Measurements from ENCODE around the gene RNFT2. TPM values are rescaled to one million over a fixed set of nuclear protein-coding genes. Genes with fewer than 3 reads are reported as not detected.

The RNFT2 gene
- total RNA-seq, 1 experiment from 2014 or later, result 27.7 TPM

DNA sequence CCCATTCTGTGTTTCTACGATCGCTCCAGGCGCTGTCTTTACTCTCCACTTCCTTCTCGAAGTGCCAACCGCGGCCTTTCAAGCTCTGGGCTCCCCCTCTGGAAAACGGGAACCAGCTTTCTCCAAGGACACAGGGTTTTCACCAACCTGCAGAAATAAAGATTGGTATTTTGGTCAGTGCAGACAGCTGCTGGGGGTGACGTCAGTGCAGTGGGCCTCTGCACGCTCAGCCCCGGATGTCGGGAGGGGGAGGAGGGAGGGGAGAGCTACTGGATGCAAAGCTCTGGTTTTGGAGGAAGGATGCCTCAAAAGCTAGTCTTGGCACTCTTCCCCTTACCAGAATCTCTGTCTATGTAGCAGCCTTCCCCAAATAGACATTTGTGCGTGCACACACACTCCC is 123.2 kb downstream of the RNFT2 start:
- TF ChIP-seq, protein P1, sequence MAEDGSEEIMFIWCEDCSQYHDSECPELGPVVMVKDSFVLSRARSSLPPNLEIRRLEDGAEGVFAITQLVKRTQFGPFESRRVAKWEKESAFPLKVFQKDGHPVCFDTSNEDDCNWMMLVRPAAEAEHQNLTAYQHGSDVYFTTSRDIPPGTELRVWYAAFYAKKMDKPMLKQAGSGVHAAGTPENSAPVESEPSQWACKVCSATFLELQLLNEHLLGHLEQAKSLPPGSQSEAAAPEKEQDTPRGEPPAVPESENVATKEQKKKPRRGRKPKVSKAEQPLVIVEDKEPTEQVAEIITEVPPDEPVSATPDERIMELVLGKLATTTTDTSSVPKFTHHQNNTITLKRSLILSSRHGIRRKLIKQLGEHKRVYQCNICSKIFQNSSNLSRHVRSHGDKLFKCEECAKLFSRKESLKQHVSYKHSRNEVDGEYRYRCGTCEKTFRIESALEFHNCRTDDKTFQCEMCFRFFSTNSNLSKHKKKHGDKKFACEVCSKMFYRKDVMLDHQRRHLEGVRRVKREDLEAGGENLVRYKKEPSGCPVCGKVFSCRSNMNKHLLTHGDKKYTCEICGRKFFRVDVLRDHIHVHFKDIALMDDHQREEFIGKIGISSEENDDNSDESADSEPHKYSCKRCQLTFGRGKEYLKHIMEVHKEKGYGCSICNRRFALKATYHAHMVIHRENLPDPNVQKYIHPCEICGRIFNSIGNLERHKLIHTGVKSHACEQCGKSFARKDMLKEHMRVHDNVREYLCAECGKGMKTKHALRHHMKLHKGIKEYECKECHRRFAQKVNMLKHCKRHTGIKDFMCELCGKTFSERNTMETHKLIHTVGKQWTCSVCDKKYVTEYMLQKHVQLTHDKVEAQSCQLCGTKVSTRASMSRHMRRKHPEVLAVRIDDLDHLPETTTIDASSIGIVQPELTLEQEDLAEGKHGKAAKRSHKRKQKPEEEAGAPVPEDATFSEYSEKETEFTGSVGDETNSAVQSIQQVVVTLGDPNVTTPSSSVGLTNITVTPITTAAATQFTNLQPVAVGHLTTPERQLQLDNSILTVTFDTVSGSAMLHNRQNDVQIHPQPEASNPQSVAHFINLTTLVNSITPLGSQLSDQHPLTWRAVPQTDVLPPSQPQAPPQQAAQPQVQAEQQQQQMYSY (CRISPR knock-in tag; IDR thresholded peaks at IDR 0.05), result no peak
- no peak for TF ChIP-seq PRRX2 (CRISPR knock-in tag; IDR thresholded peaks at IDR 0.05)
- TF ChIP-seq, protein P2, sequence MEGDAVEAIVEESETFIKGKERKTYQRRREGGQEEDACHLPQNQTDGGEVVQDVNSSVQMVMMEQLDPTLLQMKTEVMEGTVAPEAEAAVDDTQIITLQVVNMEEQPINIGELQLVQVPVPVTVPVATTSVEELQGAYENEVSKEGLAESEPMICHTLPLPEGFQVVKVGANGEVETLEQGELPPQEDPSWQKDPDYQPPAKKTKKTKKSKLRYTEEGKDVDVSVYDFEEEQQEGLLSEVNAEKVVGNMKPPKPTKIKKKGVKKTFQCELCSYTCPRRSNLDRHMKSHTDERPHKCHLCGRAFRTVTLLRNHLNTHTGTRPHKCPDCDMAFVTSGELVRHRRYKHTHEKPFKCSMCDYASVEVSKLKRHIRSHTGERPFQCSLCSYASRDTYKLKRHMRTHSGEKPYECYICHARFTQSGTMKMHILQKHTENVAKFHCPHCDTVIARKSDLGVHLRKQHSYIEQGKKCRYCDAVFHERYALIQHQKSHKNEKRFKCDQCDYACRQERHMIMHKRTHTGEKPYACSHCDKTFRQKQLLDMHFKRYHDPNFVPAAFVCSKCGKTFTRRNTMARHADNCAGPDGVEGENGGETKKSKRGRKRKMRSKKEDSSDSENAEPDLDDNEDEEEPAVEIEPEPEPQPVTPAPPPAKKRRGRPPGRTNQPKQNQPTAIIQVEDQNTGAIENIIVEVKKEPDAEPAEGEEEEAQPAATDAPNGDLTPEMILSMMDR (IDR thresholded peaks at IDR 0.05), result no peak
- no peak for TF ChIP-seq NFYB (CRISPR knock-in tag; conservative IDR thresholded peaks at IDR 0.05; ENCODE audit: low read depth)
- TF ChIP-seq, protein P3, sequence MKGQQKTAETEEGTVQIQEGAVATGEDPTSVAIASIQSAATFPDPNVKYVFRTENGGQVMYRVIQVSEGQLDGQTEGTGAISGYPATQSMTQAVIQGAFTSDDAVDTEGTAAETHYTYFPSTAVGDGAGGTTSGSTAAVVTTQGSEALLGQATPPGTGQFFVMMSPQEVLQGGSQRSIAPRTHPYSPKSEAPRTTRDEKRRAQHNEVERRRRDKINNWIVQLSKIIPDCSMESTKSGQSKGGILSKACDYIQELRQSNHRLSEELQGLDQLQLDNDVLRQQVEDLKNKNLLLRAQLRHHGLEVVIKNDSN (CRISPR knock-in tag; IDR thresholded peaks at IDR 0.05), result no peak
- no peak for TF ChIP-seq GTF2I (CRISPR knock-in tag; conservative IDR thresholded peaks at IDR 0.05)
- TF ChIP-seq NR3C1 (CRISPR knock-in tag; conservative IDR thresholded peaks at IDR 0.05; ENCODE audit: low read depth), result no peak
- TF ChIP-seq ZNF671 (CRISPR knock-in tag; IDR thresholded peaks at IDR 0.05), result no peak
- no peak for TF ChIP-seq FOXJ3 (CRISPR knock-in tag; IDR thresholded peaks at IDR 0.05; ENCODE audit: borderline replicate concordance)
- TF ChIP-seq, protein P4, sequence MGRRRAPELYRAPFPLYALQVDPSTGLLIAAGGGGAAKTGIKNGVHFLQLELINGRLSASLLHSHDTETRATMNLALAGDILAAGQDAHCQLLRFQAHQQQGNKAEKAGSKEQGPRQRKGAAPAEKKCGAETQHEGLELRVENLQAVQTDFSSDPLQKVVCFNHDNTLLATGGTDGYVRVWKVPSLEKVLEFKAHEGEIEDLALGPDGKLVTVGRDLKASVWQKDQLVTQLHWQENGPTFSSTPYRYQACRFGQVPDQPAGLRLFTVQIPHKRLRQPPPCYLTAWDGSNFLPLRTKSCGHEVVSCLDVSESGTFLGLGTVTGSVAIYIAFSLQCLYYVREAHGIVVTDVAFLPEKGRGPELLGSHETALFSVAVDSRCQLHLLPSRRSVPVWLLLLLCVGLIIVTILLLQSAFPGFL (CRISPR knock-in tag; IDR thresholded peaks at IDR 0.05; ENCODE audit: borderline replicate concordance), result no peak
- TF ChIP-seq MXD4 (CRISPR knock-in tag; IDR thresholded peaks at IDR 0.05; ENCODE audit: borderline replicate concordance), result no peak
- TF ChIP-seq ZNF416 (CRISPR knock-in tag; IDR thresholded peaks at IDR 0.05), result no peak
- no peak for TF ChIP-seq SMAD3 (CRISPR knock-in tag; IDR thresholded peaks at IDR 0.05; ENCODE audit: borderline replicate concordance)
- TF ChIP-seq, protein P5, sequence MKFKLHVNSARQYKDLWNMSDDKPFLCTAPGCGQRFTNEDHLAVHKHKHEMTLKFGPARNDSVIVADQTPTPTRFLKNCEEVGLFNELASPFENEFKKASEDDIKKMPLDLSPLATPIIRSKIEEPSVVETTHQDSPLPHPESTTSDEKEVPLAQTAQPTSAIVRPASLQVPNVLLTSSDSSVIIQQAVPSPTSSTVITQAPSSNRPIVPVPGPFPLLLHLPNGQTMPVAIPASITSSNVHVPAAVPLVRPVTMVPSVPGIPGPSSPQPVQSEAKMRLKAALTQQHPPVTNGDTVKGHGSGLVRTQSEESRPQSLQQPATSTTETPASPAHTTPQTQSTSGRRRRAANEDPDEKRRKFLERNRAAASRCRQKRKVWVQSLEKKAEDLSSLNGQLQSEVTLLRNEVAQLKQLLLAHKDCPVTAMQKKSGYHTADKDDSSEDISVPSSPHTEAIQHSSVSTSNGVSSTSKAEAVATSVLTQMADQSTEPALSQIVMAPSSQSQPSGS (CRISPR knock-in tag; IDR thresholded peaks at IDR 0.05; ENCODE audit: borderline replicate concordance, low read depth), result no peak
- no peak for TF ChIP-seq ZNF219 (CRISPR knock-in tag; IDR thresholded peaks at IDR 0.05; ENCODE audit: borderline replicate concordance)
- Mint-ChIP-seq H3K4me1 (peaks cover 14% of the 10 kb centered on the region), H3K4me3 (no peak overlapping the region), H3K27me3 (ENCODE audit: low read depth) (no peaks in the 10 kb centered on the region), H3K9me3 (no peaks in the 10 kb centered on the region), H3K27ac (no peak overlapping the region), H3K36me3 (no peaks in the 10 kb centered on the region)
- DNase-seq (ENCODE audit: low spot score), result no peak
- no peak for ATAC-seq
- CTCF ChIA-PET, result interaction anchor here (1.0 to 1.1 kb wide), 3 partner anchors 22 to 158 kb away, joined by 3 to 9 read pairs (median 6); no protein-coding TSS in a partner anchor
- POLR2A ChIA-PET, result interaction anchor here (0.5 kb wide), 1 partner anchor 14 kb away, joined by 3 read pairs; no protein-coding TSS in a partner anchor

DNA sequence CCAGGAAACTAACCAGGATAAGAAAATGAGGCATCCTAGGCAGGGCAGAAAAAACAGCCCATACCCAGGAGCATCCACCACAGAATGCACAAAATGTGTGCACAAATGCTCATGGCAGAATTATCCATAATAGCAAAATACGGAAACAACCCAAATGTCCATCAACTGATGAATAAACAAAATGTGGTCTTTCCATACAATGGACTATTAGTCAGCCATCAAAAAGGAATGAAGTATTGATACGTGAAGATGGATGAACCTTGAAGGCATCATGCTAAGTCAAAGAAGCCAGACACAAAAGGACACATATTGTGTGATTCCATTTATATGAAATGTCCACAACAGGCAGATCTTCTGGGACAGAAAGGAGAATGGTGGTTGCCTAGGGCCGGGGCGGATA is 124.1 kb downstream of the RNFT2 start:
- no peaks in the 10 kb centered on the region for H3K36me3 Mint-ChIP-seq
- DNase-seq (ENCODE audit: low spot score), result no peak
- H3K27me3 Mint-ChIP-seq (ENCODE audit: low read depth), result no peaks in the 10 kb centered on the region
- H3K4me1 Mint-ChIP-seq, result peaks cover 14% of the 10 kb centered on the region
- no peak overlapping the region for H3K27ac Mint-ChIP-seq
- ChIA-PET POLR2A (no interaction called here), CTCF (interaction anchor here (1.6 to 1.9 kb wide), 4 partner anchors 13 to 257 kb away, joined by 3 to 57 read pairs (median 12); no protein-coding TSS in a partner anchor)
- no peak for ATAC-seq
- H3K4me3 Mint-ChIP-seq, result no peak overlapping the region
- H3K9me3 Mint-ChIP-seq, result no peaks in the 10 kb centered on the region
- TF ChIP-seq, protein P6, sequence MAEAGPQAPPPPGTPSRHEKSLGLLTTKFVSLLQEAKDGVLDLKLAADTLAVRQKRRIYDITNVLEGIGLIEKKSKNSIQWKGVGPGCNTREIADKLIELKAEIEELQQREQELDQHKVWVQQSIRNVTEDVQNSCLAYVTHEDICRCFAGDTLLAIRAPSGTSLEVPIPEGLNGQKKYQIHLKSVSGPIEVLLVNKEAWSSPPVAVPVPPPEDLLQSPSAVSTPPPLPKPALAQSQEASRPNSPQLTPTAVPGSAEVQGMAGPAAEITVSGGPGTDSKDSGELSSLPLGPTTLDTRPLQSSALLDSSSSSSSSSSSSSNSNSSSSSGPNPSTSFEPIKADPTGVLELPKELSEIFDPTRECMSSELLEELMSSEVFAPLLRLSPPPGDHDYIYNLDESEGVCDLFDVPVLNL (CRISPR knock-in tag; IDR thresholded peaks at IDR 0.05; ENCODE audit: borderline replicate concordance, low read depth), result no peak
- TF ChIP-seq PRRX2 (CRISPR knock-in tag; IDR thresholded peaks at IDR 0.05) (no peak), NFATC4 (CRISPR knock-in tag; IDR thresholded peaks at IDR 0.05) (no peak), SMAD3 (CRISPR knock-in tag; IDR thresholded peaks at IDR 0.05; ENCODE audit: borderline replicate concordance) (no peak), GTF2I (CRISPR knock-in tag; conservative IDR thresholded peaks at IDR 0.05) (no peak), NR3C1 (CRISPR knock-in tag; conservative IDR thresholded peaks at IDR 0.05; ENCODE audit: low read depth) (no peak)
- TF ChIP-seq, protein P7, sequence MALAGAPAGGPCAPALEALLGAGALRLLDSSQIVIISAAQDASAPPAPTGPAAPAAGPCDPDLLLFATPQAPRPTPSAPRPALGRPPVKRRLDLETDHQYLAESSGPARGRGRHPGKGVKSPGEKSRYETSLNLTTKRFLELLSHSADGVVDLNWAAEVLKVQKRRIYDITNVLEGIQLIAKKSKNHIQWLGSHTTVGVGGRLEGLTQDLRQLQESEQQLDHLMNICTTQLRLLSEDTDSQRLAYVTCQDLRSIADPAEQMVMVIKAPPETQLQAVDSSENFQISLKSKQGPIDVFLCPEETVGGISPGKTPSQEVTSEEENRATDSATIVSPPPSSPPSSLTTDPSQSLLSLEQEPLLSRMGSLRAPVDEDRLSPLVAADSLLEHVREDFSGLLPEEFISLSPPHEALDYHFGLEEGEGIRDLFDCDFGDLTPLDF (CRISPR knock-in tag; IDR thresholded peaks at IDR 0.05), result no peak
- TF ChIP-seq, protein P8, sequence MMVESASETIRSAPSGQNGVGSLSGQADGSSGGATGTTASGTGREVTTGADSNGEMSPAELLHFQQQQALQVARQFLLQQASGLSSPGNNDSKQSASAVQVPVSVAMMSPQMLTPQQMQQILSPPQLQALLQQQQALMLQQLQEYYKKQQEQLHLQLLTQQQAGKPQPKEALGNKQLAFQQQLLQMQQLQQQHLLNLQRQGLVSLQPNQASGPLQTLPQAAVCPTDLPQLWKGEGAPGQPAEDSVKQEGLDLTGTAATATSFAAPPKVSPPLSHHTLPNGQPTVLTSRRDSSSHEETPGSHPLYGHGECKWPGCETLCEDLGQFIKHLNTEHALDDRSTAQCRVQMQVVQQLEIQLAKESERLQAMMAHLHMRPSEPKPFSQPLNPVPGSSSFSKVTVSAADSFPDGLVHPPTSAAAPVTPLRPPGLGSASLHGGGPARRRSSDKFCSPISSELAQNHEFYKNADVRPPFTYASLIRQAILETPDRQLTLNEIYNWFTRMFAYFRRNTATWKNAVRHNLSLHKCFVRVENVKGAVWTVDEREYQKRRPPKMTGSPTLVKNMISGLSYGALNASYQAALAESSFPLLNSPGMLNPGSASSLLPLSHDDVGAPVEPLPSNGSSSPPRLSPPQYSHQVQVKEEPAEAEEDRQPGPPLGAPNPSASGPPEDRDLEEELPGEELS (CRISPR knock-in tag; IDR thresholded peaks at IDR 0.05), result no peak
